K562 (cell line): Measurements from ENCODE around the gene ZFP69B. TPM values are rescaled to one million over a fixed set of nuclear protein-coding genes. Genes with fewer than 3 reads are reported as not detected.
A peak's percentile ranks its signal among the peaks of the same experiment; 100 is the strongest.

ENCODE experiments used
- HINFP ChIP-seq: fragments of 450-650 bp; conservative IDR thresholded peaks from 2 replicates; pipeline ENCODE4 v1.6.1; 2016; ENCODE audit warnings: missing genetic modification characterization, low read depth, mild to moderate bottlenecking, control low read depth, missing compliant biosample characterization
- SMC3 ChIP-seq: conservative IDR thresholded peaks from 2 replicates; pipeline ENCODE4 v1.6.1; 2011; ENCODE audit warnings: low read depth, low read length, improper control_type of control experiment; ENCODE audit not compliant: insufficient read depth
- polyA plus RNA-seq, 8 experiments: library from polyadenylated mRNA; depleted of rRNA in 4 of 8; stranded (reverse) in 5 of 8; unstranded in 3 of 8; fragments of >200 nt; fragmentation: Nextera tagmentation in 2 of 8; fragmentation: Illumina TruSeq in 1 of 8; extraction: Ambion mirVana in 2 of 8; extraction: Trizol in 1 of 8; gene quantifications; 2 replicates each; pipeline versions ENCODE4 v1.2.1 to v1.2.3, GENCODE V29; 2011 to 2014; ENCODE audit warnings: inconsistent platforms in 1 of 8, missing spikeins in 1 of 8
- total RNA-seq, 7 experiments: library from RNA; depleted of rRNA in 6 of 7; stranded (reverse); fragments of >200 nt in 6 of 7; fragmentation: Illumina TruSeq in 2 of 7; extraction: Trizol in 2 of 7; gene quantifications; 2 replicates each; pipeline versions ENCODE4 v1.2.1 to v1.2.3, GENCODE V29; 2011 to 2021; ENCODE audit warnings: low replicate concordance in 1 of 7
- TF ChIP-seq, protein P1 (sequence below): fragments of 450-650 bp; IDR thresholded peaks from 2 replicates; pipeline ENCODE4 v1.6.1; 2017; ENCODE audit warnings: antibody characterized with exemption, mild to moderate bottlenecking

Gene ZFP69B
- total and polyA plus RNA-seq, 9 of the 15 experiments (the other 6 are each of a cell fraction or from before 2014, with no cell fraction given) = 1.6 to 10.3 (median 8.4) TPM

DNA sequence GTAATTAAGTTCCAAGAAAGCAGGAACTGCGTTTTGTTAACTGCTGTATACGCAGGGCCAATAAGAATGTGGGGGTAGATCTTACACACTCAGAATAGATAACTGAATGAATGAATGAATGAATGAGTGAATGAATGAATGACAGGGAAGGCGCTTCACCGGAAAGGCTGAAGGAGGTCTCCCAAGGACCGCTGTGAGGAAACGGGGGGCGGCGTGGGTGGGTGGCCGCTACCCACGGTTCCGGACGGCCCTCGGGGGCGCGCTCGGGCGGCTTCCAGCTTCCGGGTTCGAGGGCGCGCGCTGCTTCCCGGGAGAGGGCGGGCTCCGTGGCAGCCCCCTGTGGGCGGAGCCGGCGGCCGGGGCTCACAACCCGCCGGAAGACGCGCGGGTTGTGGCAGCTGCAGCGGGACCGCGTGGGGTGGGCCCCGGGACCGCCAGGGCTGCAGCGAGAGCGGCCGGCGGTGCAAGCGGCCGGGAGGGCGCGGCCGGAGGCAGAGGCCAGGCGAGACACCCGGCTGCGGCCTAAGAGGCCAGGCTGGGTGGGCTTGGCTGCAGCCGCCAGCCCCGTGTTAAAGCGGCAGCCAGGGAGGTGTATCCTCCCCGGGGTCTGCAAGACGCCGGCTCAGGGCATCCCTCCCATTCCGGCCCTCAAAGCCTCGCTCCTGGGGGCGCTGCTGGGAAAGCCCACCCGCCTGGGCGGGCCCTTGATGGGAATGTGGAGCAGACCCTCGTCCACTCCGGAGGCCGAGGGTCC, 26.8 kb downstream of the ZFP69B start, which contains the start of gene ZFP69 (continued):
- TF ChIP-seq SMC3 (no peak), HINFP (tag) (no peak)
- TF ChIP-seq, protein P1, sequence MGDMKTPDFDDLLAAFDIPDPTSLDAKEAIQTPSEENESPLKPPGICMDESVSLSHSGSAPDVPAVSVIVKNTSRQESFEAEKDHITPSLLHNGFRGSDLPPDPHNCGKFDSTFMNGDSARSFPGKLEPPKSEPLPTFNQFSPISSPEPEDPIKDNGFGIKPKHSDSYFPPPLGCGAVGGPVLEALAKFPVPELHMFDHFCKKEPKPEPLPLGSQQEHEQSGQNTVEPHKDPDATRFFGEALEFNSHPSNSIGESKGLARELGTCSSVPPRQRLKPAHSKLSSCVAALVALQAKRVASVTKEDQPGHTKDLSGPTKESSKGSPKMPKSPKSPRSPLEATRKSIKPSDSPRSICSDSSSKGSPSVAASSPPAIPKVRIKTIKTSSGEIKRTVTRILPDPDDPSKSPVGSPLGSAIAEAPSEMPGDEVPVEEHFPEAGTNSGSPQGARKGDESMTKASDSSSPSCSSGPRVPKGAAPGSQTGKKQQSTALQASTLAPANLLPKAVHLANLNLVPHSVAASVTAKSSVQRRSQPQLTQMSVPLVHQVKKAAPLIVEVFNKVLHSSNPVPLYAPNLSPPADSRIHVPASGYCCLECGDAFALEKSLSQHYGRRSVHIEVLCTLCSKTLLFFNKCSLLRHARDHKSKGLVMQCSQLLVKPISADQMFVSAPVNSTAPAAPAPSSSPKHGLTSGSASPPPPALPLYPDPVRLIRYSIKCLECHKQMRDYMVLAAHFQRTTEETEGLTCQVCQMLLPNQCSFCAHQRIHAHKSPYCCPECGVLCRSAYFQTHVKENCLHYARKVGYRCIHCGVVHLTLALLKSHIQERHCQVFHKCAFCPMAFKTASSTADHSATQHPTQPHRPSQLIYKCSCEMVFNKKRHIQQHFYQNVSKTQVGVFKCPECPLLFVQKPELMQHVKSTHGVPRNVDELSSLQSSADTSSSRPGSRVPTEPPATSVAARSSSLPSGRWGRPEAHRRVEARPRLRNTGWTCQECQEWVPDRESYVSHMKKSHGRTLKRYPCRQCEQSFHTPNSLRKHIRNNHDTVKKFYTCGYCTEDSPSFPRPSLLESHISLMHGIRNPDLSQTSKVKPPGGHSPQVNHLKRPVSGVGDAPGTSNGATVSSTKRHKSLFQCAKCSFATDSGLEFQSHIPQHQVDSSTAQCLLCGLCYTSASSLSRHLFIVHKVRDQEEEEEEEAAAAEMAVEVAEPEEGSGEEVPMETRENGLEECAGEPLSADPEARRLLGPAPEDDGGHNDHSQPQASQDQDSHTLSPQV = peak; percentile 74
